Stimulated activated CD8-positive, alpha-beta memory T cell treated with anti-CD3 and anti-CD28 coated beads, Interleukin-4, amount 100 ng/mL, for 48 hours (primary cell): ENCODE measurements around the gene MYH6.

Source experiments
- DNase-seq: peaks from one replicate; pipeline ENCODE4 v3.0.0-alpha.2; 2020

Gene MYH6

DNA sequence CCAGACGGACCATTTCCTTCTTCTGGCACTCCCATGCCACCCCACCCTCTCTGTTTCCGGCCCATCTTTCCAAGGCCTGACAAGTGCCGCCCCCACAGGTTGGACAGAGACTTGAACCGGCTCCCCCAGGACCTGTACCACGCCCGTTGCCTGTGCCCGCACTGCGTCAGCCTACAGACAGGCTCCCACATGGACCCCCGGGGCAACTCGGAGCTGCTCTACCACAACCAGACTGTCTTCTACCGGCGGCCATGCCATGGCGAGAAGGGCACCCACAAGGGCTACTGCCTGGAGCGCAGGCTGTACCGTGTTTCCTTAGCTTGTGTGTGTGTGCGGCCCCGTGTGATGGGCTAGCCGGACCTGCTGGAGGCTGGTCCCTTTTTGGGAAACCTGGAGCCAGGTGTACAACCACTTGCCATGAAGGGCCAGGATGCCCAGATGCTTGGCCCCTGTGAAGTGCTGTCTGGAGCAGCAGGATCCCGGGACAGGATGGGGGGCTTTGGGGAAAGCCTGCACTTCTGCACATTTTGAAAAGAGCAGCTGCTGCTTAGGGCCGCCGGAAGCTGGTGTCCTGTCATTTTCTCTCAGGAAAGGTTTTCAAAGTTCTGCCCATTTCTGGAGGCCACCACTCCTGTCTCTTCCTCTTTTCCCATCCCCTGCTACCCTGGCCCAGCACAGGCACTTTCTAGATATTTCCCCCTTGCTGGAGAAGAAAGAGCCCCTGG lies 32.4 kb downstream of the MYH6 start:
- no peak for DNase-seq

DNA sequence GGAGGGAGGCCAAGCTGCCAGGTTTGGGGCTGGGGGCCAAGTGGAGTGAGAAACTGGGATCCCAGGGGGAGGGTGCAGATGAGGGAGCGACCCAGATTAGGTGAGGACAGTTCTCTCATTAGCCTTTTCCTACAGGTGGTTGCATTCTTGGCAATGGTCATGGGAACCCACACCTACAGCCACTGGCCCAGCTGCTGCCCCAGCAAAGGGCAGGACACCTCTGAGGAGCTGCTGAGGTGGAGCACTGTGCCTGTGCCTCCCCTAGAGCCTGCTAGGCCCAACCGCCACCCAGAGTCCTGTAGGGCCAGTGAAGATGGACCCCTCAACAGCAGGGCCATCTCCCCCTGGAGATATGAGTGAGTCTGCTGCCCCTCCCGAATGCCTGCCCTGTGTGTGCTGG lies 35.0 kb downstream of the MYH6 start:
- DNase-seq, result no peak

DNA sequence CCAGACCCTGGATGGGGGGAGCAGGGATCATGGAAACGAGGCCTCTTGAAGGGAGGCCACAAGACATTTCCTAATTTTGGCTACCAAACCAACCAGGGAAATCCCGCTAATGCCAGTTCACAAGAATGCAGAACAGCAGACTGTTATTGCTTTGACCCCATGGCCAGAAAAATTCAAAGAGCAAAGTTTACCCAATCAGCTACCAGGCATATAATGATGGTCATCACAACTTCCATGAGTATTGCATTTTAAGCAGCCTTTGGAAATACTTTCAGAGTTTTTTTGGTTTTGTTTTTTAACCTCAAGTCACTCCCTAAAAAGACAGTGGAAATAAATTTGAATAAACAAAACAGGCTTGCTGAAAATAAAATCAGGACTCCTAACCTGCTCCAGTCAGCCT lies 35.6 kb downstream of the MYH6 start, which contains the start of gene IL25:
TSS of gene IL25 (plus strand) at position 301 of the 400 bp plus-strand sequence.
- no peak for DNase-seq

DNA sequence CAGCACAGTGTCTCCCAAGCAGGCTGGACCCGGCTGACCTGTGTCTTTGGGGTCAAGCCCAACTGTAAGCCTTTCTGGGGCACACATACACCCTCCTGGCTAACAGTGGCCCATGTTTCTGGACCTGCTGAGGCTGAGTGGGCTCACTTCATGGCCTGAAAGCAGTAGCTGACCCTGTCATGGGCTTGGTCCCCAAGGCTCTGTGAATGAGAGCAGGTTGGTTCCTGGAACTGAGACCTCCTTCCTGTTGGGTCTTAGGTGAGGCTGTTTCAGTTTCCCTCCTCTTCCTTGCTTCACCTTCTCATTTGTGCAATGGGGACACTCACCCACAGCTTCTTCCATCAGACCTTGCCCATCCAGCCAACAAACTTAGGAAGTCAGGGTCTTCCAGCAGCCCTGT lies 36.2 kb downstream of the MYH6 start:
- DNase-seq, result no peak

DNA sequence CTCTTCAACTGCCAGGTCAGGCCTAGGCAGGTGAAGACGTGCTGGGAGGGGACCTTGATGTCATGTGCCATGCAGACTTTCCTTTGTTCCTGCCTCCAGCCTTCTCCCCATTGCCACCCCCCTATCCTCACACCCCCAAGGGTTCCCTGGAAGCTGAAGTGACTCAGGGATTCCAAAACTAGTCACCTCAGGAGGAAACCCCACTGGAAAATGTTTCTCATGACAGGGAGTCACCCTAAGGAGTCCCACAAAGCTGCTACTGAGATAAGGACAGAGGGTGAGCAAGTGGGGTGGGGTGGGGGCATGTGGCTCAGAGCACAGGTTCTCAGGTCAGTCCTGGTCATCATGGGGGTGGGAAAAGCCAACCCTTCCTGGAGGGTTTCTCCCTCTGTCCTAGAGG lies 37.9 kb downstream of the MYH6 start:
- DNase-seq, result no peak

DNA sequence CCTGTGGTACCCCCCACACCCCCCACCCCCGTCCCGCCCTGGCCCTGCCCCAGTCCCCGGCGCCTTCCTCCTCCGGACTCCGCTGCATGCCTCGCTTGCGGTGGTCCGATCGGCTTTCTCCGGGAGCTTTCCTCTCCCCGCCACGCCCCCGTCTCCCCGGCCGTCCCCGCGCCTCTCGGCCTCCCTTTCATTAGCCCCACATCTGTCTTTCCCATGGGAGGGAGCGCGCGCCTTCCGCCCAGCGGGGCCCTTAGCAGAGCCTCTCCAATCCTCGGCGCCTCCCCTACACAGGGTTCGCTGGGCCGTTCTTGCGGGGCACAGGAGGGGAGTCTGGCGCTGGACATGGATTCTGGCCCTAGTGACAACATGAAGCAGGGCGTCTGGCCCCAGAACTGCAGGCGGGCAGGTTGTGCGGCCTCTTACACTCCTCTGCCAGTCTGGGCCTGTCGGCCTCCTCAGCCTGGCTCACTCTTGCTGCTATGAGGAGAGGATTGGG lies 41.6 kb downstream of the MYH6 start:
- DNase-seq, result no peak

DNA sequence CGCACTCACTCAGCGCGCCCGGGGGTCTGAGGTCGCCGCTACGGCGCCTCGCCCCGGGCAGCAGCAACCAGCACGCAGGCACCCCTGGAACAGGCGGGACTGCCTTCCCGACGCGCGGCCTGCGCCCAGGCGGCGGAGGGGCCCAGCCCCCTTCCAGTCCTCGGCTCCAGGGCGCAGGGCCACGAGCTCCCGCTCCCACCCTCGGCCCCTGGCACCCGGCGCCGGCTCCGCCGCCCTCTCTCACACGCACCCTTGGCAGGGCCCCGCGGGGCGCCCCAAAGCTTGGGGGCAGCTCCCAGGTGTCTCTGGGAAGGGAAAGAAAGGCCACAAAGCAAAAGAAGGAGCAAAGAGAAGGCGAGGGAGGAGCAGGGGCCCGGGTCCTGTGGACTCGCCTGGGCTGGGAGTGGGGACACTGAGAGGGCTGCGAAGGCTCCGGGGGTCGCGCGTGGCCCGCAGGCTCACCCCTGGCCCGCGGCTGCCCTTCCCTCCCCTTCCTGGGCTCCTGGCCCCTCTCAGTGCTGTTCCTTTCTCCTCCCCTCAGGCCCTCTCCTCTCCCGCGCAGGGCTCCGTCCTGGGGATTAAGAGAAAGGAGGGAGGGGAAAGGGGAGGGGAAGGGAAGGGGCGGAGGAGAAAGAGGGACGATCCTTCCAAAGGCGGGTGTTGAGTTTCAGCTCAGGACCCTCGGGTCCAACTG lies 42.2 kb downstream of the MYH6 start:
- DNase-seq, result no peak

DNA sequence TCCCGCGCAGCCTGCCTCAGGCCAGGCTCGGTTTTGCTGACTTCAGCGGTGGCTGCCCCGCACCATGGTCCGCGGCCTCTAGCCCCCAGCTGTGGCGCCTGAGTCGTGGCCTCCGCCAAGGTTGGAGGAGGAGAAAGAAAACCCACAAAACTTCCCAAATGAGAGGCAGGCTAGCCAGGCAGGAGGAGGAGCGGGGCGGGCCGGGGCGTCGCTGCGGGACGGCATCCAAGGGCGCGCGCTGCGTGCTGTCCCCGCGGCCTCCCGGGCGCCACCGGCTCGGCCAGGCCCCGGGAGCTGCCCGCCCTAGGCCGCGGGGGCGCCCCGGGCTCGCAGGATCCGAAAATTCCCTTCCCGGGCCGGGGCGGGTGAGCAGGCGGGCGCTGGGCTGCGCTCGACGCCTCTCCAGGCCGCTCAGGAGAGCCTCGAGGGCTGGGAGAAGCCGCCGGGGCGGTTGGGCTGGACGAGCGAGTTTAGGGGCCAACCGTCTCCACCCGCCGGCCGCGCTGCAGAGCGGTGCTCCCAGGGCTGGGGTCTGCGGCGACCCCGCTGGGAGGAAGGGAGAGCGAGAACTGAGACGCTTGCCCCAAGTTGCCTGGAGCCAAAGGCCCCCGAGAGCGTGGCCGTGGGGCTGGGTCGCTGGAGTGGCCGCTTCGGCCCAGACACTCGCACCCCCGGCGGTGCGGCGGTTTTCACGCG lies 42.9 kb downstream of the MYH6 start, which contains the start of gene EFS:
TSS of gene EFS (minus strand) at position 137 of the 696 bp plus-strand sequence. CDS start 147 bp downstream, outside the sequence.
- DNase-seq, result no peak

DNA sequence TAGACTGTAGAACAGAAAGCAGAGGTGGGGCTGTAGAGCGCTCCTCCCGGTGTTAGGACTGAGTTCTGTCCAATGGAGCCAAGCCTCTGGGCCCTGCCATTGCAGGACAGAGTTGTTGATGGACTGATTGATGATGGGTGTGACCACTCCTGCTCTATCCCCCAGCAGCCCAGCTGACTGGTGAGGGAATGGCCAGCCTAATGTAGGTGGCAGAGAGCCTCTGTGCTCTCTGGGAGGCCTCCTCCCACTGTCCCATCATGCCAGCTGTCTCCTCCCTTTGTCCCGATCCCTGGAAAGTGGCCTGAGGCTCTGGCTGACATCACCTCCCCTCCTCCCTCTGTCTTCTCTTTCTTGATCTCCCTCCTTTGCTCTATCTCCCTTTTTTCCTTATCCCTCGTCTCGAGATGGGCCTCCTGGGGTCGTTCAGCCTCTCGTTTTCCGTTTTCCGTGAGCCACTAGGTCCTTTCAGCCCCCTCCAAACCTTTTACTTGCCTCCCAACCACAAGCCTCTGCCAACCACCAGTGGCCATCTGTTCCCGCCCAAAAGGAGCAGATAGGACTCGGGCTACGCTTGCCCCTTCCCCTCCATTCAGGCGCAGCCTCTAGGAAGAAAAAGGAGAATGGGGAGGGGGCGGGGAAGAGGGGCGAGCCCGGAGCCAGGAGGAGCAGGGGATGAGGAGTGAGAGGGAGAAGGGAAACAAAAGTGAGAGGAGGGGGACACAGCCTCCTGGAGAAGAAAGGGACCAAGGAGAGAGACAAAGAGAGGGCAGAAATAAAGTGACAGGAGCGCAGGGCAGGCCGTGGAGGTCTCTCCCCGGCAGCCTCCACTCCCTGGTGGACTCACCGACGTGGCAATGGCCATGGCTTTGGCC lies 43.7 kb downstream of the MYH6 start:
- no peak for DNase-seq

DNA sequence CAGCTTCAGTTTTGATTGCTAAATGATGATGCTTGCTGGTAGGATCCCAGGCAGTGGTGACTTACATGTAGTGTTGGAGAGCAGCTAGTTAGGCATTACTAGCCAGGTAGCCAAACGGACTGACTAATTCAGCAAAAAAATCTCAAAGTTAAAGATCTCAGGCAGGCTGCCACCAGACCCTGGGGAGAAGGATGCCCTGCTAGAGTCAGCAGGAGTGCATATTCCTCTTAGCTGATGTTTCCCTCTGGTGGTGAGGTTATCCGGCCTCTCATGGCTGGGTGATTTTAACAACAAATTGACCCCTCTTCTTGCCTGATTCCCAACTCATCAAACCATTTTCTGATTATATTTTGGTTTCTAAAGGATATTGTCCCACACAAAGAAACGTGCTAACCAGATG lies 45.9 kb downstream of the MYH6 start:
- no peak for DNase-seq

DNA sequence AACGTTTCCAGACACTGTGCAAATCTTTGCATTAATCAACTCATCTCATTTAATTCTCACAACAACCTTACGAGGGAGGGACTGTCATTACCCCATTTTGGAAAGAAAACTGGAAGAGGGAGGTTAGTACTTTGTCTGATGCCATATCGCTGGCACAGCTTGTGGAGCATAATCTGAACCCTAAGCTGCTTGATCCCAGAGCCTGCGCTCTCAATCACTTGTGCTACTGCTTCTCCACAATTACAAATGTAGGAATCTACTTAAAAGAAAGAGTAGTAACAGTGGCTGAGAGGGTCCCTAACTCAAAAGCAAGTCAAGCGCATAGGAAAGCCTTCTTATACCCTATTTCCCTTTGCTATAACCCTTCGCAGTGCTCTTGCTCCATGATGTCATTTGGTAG lies 46.3 kb downstream of the MYH6 start:
- no peak for DNase-seq

DNA sequence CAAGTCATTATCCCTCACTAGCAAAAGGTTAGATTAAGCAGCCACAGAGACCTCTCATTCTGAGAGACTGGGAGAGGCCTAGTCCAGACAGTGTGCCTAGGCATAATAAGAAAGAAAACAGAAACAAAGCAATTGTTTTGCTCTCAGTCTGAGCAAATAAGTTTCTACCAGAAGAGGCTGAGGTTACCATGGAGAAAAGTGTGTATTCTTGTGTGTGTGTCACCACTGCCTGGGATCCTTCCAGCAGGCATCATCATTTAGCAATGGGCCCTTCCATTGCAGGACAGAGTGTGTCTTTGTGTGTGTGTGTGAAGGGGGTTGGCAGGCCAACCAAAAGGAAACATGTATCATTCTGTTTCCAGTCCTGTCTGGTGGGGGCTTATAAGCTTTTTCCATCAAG lies 46.8 kb downstream of the MYH6 start:
- no peak for DNase-seq

DNA sequence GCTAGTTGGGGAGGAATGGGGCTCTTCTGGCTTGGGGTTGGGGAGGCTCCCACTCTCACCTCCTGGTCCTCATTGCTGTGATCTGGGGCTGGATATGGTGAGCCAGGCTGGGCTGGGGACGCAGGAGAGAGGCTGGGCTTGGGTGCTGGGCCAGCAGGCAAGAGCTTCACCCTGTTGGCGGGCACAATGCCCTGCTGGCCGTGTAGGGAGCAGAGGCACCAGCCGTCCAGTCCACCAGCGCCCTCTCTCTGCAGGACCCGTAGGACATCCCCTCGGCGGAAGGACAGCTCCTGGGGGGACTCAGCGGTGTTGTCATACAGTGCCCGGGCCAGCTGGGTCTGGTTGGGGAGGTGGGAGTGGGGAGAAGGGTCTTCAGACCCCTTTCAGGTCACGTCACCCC lies 47.6 kb downstream of the MYH6 start:
- no peak for DNase-seq

DNA sequence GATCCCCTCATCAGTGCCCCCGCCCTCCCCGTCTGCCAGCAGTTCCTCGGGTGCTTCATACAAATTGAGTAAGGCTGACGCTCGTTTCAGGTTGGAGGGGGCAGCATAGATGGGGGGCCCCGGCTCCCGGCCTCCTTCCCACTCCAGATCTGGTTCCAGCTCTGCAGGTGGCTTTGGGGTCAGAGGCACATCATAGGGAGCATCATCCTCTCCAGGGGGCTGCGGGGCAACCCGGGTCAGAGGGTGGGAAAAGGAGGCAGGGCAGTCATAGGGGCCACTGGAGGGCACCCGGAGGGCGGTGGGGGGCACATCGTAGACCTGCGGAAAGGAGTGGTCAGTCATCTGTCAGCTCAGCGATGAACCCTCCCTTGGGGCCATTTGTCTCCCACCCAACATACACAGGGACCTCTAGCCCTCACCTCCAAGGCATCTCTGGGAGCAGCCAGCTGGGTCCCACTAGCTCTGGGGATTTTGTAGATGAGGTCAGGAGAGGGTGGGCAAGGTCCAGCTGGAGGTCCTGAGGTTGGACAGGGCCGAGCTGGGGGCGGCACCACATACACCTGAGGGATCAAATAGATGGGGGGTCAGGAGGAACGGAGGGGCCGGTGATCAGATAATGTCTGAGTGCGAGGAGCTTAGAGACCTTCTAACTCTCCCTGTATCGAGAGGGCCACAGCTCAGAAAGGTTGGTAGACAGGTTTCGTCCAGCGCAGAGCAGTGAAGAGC lies 48.2 kb downstream of the MYH6 start:
- DNase-seq, result no peak

DNA sequence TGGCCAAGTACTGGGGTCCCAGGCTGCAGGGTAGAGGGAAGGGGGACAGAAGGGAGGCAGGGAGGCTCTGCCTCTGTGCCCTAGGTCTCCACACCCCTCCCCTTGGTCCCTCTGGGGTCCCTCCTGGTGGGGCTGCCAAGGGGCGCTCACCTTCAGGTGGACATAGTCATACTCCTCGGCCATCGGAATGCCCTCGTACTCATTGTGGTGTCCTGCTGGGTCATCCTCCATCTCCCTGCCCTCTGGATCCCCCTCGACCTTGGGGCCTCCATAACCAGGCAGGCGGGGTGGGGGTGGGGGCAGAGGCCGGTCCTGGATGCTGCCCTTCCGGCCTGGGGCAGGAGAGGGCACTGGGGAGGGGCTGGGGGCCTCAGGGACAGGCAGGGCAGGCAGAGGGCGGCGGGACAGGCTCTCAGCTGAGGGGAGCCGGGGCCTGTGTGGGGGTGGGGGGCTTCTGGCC lies 48.9 kb downstream of the MYH6 start:
- no peak for DNase-seq

DNA sequence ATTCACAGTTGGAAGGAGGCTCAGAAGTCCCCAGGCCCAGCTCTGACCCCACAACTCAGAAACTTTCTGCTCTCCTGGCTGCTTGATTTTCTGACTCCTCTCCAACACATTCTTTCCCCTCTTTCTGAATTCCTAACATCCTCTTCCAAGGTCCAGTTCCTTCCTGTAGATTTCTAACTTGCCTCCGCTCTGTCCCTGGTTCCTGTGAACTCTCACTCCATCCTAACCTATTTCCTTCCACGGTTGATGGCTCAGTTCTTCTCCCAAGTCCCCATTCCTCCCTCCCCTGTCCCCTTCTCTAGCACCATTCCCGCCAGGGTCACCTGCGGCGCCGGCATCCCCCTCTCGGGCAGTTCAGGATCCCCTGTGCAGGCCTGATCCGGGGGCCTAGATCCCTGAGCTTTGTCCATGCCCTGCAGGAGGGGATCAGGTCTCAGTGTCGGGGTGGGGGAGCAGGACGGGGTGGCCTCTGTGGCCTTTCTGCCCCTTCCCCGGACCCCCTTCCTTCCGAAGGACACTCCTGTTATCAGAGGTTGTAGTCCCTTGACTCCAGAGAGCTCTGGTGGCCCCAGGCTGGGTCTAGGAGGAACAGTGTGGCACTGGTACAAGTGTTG lies 49.4 kb downstream of the MYH6 start:
- no peak for DNase-seq

DNA sequence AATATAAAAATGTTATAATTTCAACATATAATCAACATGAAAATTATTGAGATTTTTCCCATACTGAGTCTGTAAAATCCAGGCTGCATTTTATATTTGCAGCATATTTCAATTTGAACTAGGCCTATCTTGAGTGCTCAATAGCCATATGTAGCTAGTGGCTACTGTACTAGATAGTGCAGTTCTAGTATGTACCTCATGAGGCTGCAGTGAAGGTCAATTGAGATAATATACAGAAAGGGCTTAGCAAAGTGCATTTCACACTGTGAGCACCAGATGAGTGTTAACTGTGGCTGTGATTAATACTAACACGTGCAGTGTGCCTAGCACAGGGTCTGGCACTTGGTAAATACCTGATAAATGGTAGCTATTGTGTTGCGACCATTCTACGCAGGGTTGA lies 50.0 kb downstream of the MYH6 start:
- DNase-seq, result no peak

DNA sequence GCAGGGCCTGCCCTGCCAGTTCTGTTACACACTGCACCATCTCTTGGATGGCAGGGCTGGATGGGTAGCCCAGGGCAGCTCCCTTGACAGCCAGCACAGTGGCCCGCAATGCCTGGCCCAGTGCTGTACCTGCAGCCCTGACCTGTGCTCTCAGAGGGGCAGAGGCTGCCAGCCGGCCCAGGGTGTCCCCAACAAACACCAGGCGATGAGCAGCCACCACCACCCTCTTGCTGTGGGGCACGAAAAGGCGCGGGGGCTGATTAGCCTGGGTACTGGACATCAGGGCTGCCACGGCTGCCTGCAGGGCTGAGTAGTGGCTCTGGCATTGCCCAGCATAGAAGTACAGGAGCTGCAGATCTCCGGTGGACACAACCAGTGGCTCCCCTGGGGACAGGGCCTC lies 50.8 kb downstream of the MYH6 start:
- DNase-seq, result no peak

DNA sequence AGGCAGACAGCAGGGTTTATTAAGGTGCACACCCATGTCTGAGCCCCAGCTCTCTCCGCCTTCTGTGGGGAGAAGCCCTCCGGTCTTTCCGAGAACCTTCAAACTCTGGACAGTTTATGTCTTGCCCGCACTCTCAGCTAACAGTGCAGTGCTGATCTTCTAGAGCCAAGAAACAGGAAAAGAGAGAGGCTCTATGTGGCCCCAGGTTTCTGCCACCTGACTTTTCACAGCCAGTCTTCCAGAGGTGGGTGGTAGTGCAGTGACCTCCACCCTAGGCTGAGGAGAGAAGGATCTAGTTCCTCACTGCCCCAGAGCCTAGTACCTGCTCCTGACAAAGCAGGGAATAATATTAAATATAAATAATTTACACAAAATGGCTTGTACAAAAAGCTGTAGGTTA lies 51.4 kb downstream of the MYH6 start:
- no peak for DNase-seq

DNA sequence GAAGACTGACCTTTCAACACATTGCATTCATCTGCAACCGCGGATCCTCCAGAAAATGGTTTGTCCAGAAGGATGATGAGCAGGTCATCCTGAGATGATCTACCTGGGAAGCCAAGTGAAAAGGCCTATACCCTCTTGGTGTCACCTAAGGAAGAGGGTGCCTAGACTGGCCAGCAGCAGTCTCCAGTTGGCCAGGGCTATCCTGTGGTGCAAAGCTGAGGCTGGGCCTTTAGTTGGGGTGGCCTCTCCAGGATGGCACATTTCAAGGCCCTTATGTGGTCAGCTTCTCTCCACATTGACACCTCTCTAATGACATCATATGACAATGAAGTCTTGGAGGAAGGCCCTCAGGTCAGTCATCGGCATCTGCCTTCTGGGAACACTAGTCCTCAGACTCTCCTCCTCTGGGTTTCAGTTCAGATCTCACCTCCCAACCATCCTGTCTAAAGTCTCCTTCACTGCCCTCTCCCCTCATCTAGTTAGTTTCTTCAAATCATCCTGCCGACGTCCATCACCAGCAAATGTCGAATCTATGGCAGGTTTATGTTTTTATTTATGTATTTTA lies 52.1 kb downstream of the MYH6 start:
- DNase-seq, result no peak

DNA sequence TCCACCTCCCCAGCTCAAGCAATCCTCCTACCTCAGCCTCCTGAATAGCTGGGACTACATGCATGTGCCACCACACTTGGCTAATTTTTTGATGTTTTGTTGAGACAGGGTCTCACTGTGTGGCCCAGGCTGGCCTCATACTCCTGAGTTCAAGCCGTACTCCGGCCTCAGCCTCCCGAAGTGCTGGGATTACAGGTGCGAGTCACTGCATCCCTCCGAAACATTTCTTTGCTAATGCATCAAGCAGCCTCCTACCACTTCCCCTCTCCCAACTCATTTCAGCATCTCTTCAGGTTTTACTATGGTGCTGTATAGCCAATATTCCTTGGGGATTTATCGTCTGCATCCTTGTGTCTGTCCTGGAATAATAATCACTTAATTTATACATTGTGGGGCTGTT lies 53.1 kb downstream of the MYH6 start:
- no peak for DNase-seq
